ENCODE results near the gene CCR1. TPM values are rescaled to one million over a fixed set of nuclear protein-coding genes. Genes with fewer than 3 reads are reported as not detected.

CCR1 gene
- not detected in 2 replicates for polyA plus RNA-seq (2012; rRNA removed)
- polyA plus RNA-seq (2012; cell fraction: cytosol; rRNA removed): not detected in 2 replicates
- not detected in 2 replicates for polyA plus RNA-seq (2012; cell fraction: nucleus; rRNA removed)

DNA sequence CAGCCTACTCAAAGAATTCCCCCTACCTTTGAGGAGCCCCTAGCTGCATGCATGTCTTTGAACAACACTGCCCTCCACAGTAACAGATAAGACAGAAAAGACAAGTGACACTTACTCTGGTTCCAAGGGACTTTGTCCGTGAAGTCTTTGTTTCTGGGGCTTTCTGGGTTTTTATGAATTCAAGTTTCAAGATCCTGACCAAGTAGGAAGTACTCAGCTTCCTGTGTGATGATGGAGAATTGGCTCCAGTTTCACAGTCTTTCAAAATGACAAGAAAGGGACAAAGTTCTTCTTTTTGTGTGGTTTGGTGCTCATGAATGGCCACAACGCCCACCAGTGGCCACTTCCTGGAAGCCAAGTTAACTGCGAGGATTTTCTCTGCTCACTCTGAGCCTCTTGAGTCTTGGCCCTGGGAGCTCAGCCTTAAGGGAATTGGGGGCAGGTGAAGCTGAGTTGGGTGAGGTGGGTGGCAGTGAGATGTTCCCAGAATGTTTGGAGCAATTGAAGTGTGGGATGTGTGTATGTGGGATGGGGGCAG, at the start of gene CCR1:
Gene CCR1 (minus strand): TSS at position 147 of the 538 bp plus-strand sequence. CDS start 4,000 bp downstream, outside the sequence.
- ChIA-PET CTCF (interaction anchor here (0.8 to 1.2 kb wide), 5 partner anchors 8 to 269 kb away, joined by 3 to 4 read pairs (median 3); no protein-coding TSS in a partner anchor), POLR2A (no interaction called here)
- no peaks in the 10 kb centered on the region for H3K36me3 ChIP-seq (replicated peaks in 1 of 2; ENCODE audit: control insufficient read depth in 1 of 2, insufficient read depth in 2 of 2, low read length in 1 of 2)
- H3K79me2 ChIP-seq (ENCODE audit: insufficient read depth): no peaks in the 10 kb centered on the region
- H3K4me2 ChIP-seq: no peak within 1 kb of the TSS
- no peak for DNase-seq
- H4K20me1 ChIP-seq (ENCODE audit: insufficient read depth): no peaks in the 10 kb centered on the region
- H3K9me2 ChIP-seq: no peaks in the 10 kb centered on the region
- no peak within 1 kb of the TSS for H3K27ac ChIP-seq (ENCODE audit: low read depth in 2 of 2, low read length in 1 of 2)
- H2AFZ ChIP-seq (ENCODE audit: low read depth): no peak within 1 kb of the TSS
- H3K27me3 ChIP-seq (ENCODE audit: insufficient read depth): peaks cover 7% of the 10 kb centered on the region; the same call in 1 of the 2 replicates
- H3K9ac ChIP-seq: no peak within 1 kb of the TSS
- TF ChIP-seq PBX3 (IDR thresholded peaks at IDR 0.05): no peak
- TF ChIP-seq CTCF (IDR thresholded peaks at IDR 0.05): peak; percentile 45
- H3K4me1 ChIP-seq (ENCODE audit: control insufficient read depth in 1 of 2, insufficient read depth in 2 of 2, low read depth in 1 of 2, low read length in 1 of 2): no peaks in the 10 kb centered on the region
- no peaks in the 10 kb centered on the region for H3K9me3 ChIP-seq
- no peak within 1 kb of the TSS for H3K4me3 ChIP-seq (ENCODE audit: low read depth in 2 of 2, low read length in 1 of 2)
- 0% methylated on average over 3 of the region's 3 CpGs for WGBS (ENCODE audit: low lambda C conversion rate)
- no peaks in the 10 kb centered on the region for H3F3A ChIP-seq (replicated peaks; ENCODE audit: insufficient read depth)

DNA sequence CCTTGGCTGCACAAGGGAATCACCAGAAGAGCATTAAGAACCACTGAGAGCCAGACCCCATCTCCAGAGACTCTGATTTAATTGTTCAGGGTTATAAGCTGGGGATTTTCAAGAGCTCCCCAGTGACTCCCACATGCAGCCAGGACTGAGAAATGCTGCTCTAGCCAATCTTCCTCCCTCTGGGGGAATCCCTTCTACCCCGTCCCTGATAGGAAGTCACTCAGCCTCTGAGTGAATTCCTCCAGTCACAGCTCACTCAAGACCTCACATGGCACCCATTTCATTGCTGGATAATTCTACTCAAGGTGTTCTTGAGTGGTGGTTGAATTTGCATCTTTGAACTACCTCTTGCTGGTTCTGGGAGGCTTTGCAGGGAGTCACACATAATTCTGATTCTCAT, 44.9 kb upstream of the CCR1 start:
- no peak for TF ChIP-seq NRF1 (IDR thresholded peaks at IDR 0.05; ENCODE audit: low read depth, low read length)
- TF ChIP-seq YY1 (IDR thresholded peaks at IDR 0.05; ENCODE audit: low read depth): no peak
- TF ChIP-seq CHD2 (IDR thresholded peaks at IDR 0.05; ENCODE audit: low read length, partially characterized antibody): no peak
- Histone ChIP-seq H3K9me3 (no peaks in the 10 kb centered on the region), H3K36me3 (replicated peaks in 1 of 2; ENCODE audit: control insufficient read depth in 1 of 2, insufficient read depth in 2 of 2, low read length in 1 of 2) (no peaks in the 10 kb centered on the region), H3K27me3 (ENCODE audit: insufficient read depth) (peaks cover 3% of the 10 kb centered on the region; the same call in 1 of the 2 replicates), H3K4me2 (no peak overlapping the region), H3K9ac (no peak overlapping the region), H3K79me2 (ENCODE audit: insufficient read depth) (no peaks in the 10 kb centered on the region), H3K4me3 (ENCODE audit: low read depth in 2 of 2, low read length in 1 of 2) (no peak overlapping the region), H3K27ac (ENCODE audit: low read depth in 2 of 2, low read length in 1 of 2) (no peak overlapping the region), H3K4me1 (ENCODE audit: control insufficient read depth in 1 of 2, insufficient read depth in 2 of 2, low read depth in 1 of 2, low read length in 1 of 2) (no peaks in the 10 kb centered on the region), H4K20me1 (ENCODE audit: insufficient read depth) (no peaks in the 10 kb centered on the region), H3F3A (replicated peaks; ENCODE audit: insufficient read depth) (no peaks in the 10 kb centered on the region), H2AFZ (ENCODE audit: low read depth) (no peak overlapping the region), H3K9me2 (no peaks in the 10 kb centered on the region)
- WGBS (ENCODE audit: low lambda C conversion rate): 0% methylated on average over 1 of the region's 1 CpG
- no peak for DNase-seq
- CTCF ChIA-PET: interaction anchor here (1.2 kb wide), 1 partner anchor 107 kb away, joined by 3 read pairs; no protein-coding TSS in a partner anchor
- POLR2A ChIA-PET: no interaction called here

DNA sequence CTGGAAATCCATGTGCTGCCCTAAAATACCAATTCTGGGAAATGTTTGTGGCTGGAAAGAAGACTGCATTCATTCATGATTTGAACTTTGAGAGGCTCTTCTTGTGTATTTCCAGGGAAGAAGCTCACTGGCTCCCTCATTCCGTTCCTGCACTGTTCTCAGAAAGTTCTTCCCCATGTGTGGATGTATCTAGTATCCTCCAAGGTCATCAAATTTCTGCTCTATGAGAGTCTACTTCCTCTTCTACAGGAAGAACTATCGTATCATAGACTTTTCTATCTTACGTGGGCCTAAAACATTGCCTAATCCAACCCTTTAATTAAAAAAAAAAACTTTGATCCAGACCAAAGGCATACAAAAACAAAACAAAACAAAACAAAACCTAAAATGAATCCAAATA, 37.0 kb upstream of the CCR1 start:
- Histone ChIP-seq H3K9me3 (no peaks in the 10 kb centered on the region), H3K27me3 (ENCODE audit: insufficient read depth) (peaks cover 9% of the 10 kb centered on the region; the same call in 1 of the 2 replicates), H3F3A (replicated peaks; ENCODE audit: insufficient read depth) (no peaks in the 10 kb centered on the region), H3K4me1 (ENCODE audit: control insufficient read depth in 1 of 2, insufficient read depth in 2 of 2, low read depth in 1 of 2, low read length in 1 of 2) (no peaks in the 10 kb centered on the region), H3K9me2 (no peaks in the 10 kb centered on the region), H3K4me3 (ENCODE audit: low read depth in 2 of 2, low read length in 1 of 2) (no peak overlapping the region), H4K20me1 (ENCODE audit: insufficient read depth) (no peaks in the 10 kb centered on the region), H3K4me2 (no peak overlapping the region), H3K36me3 (replicated peaks in 1 of 2; ENCODE audit: control insufficient read depth in 1 of 2, insufficient read depth in 2 of 2, low read length in 1 of 2) (no peaks in the 10 kb centered on the region), H3K79me2 (ENCODE audit: insufficient read depth) (no peaks in the 10 kb centered on the region), H3K9ac (no peak overlapping the region), H3K27ac (ENCODE audit: low read depth in 2 of 2, low read length in 1 of 2) (no peak overlapping the region), H2AFZ (ENCODE audit: low read depth) (no peak overlapping the region)
- CTCF ChIA-PET: no interaction called here
- DNase-seq: no peak
- POLR2A ChIA-PET: no interaction called here
- 22% methylated on average over 3 of the region's 3 CpGs for WGBS (ENCODE audit: low lambda C conversion rate)
- TF ChIP-seq MEF2A (IDR thresholded peaks at IDR 0.05; ENCODE audit: borderline replicate concordance, low read depth) (no peak), RFX5 (IDR thresholded peaks at IDR 0.05; ENCODE audit: low read length) (no peak), JUND (IDR thresholded peaks at IDR 0.05) (no peak), PBX3 (IDR thresholded peaks at IDR 0.05) (no peak), RCOR1 (IDR thresholded peaks at IDR 0.05; ENCODE audit: low read length) (no peak), MAX (IDR thresholded peaks at IDR 0.05; ENCODE audit: low read depth) (no peak), SIN3A (IDR thresholded peaks at IDR 0.05; ENCODE audit: borderline replicate concordance, low read depth, low read length) (no peak), FOXM1 (IDR thresholded peaks at IDR 0.05; ENCODE audit: low read depth) (no peak), USF1 (IDR thresholded peaks at IDR 0.05; ENCODE audit: borderline replicate concordance, low read depth) (no peak)
- TF ChIP-seq, protein P1, sequence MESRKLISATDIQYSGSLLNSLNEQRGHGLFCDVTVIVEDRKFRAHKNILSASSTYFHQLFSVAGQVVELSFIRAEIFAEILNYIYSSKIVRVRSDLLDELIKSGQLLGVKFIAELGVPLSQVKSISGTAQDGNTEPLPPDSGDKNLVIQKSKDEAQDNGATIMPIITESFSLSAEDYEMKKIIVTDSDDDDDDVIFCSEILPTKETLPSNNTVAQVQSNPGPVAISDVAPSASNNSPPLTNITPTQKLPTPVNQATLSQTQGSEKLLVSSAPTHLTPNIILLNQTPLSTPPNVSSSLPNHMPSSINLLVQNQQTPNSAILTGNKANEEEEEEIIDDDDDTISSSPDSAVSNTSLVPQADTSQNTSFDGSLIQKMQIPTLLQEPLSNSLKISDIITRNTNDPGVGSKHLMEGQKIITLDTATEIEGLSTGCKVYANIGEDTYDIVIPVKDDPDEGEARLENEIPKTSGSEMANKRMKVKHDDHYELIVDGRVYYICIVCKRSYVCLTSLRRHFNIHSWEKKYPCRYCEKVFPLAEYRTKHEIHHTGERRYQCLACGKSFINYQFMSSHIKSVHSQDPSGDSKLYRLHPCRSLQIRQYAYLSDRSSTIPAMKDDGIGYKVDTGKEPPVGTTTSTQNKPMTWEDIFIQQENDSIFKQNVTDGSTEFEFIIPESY (IDR thresholded peaks at IDR 0.05; ENCODE audit: borderline replicate concordance, low read depth): no peak

Measured in SK-N-SH (cell line).